Measurements from ENCODE around the gene KHSRP. TPM values are rescaled to one million over a fixed set of nuclear protein-coding genes. Genes with fewer than 3 reads are reported as not detected.

The KHSRP gene
- total RNA-seq, 1 experiment from 2014 or later = 671 TPM

GRCh38 chr19:6425732-6426620, 1.4 kb upstream of the KHSRP start:
- peak; percentile 30; the same call in 1 of the 2 replicates for TF ChIP-seq CTCF (conservative IDR thresholded peaks at IDR 0.05; ENCODE audit: low read depth, low read length)
- TF ChIP-seq EZH2 (IDR thresholded peaks at IDR 0.05; ENCODE audit: borderline replicate concordance, low read depth, low read length, poor library complexity, severe bottlenecking) = no peak
- intact Hi-C loops (cut with micrococcal nuclease; ENCODE audit: unreplicated experiment) = no loop called here
- Histone ChIP-seq H3K4me3 (ENCODE audit: low read depth, low read length, poor library complexity, severe bottlenecking) (no peak overlapping the region), H3K9me3 (ENCODE audit: low read depth, low read length, poor library complexity, severe bottlenecking) (no peaks in the 10 kb centered on the region), H3K27ac (ENCODE audit: low read depth, low read length, poor library complexity, severe bottlenecking) (peak overlapping the region; percentile 73), H3K27me3 (replicated peaks; ENCODE audit: insufficient read depth, low read depth, low read length, poor library complexity) (no peaks in the 10 kb centered on the region), H3K4me1 (ENCODE audit: insufficient read depth, low read length, poor library complexity, severe bottlenecking) (peaks cover 14% of the 10 kb centered on the region), H3K36me3 (ENCODE audit: insufficient read depth, low read length, poor library complexity, severe bottlenecking) (peaks cover 19% of the 10 kb centered on the region)
- POLR2A ChIA-PET (ENCODE audit: low non-redundant PET) = no interaction called here
- BruUV-seq (replicated peaks) = no TSS peak
- no peak for DNase-seq (ENCODE audit: low spot score)
- CTCF ChIA-PET = no interaction called here

GRCh38 chr19:6424939-6425731, 524 bp upstream of the KHSRP start:
- intact Hi-C loops (cut with micrococcal nuclease; ENCODE audit: unreplicated experiment) = loop anchor here (5.0 kb wide), 1 partner anchor 53 kb away; the partner anchor contains the start of gene ALKBH7
- TF ChIP-seq CTCF (conservative IDR thresholded peaks at IDR 0.05; ENCODE audit: low read depth, low read length) = no peak
- TF ChIP-seq EZH2 (IDR thresholded peaks at IDR 0.05; ENCODE audit: borderline replicate concordance, low read depth, low read length, poor library complexity, severe bottlenecking) = no peak
- DNase-seq (ENCODE audit: low spot score) = peak; percentile 100
- H3K9me3 ChIP-seq (ENCODE audit: low read depth, low read length, poor library complexity, severe bottlenecking) = no peaks in the 10 kb centered on the region
- ChIA-PET POLR2A (ENCODE audit: low non-redundant PET) (interaction anchor here (0.6 kb wide), 1 partner anchor 11 kb away, joined by 3 read pairs; no protein-coding TSS in a partner anchor), CTCF (interaction anchor here (0.6 kb wide), 1 partner anchor 92 kb away, joined by 3 read pairs; no protein-coding TSS in a partner anchor)
- no peaks in the 10 kb centered on the region for H3K27me3 ChIP-seq (replicated peaks; ENCODE audit: insufficient read depth, low read depth, low read length, poor library complexity)
- peaks cover 28% of the 10 kb centered on the region for H3K36me3 ChIP-seq (ENCODE audit: insufficient read depth, low read length, poor library complexity, severe bottlenecking)
- peak overlapping the region; percentile 86 for H3K27ac ChIP-seq (ENCODE audit: low read depth, low read length, poor library complexity, severe bottlenecking)
- peak overlapping the region; percentile 99 for H3K4me3 ChIP-seq (ENCODE audit: low read depth, low read length, poor library complexity, severe bottlenecking)
- no TSS peak for BruUV-seq (replicated peaks)
- H3K4me1 ChIP-seq (ENCODE audit: insufficient read depth, low read length, poor library complexity, severe bottlenecking) = peaks cover 14% of the 10 kb centered on the region

- POLR2A ChIA-PET (ENCODE audit: low non-redundant PET) = no interaction called here
- TSS peak; percentile 43 for BruUV-seq (replicated peaks)
Observed at GRCh38 chr19:6423499-6424194, 964 bp downstream of the KHSRP start.

More at GRCh38 chr19:6423499-6424194, 964 bp downstream of the KHSRP start:
- CTCF ChIA-PET = no interaction called here
- Histone ChIP-seq H3K27me3 (replicated peaks; ENCODE audit: insufficient read depth, low read depth, low read length, poor library complexity) (no peaks in the 10 kb centered on the region), H3K36me3 (ENCODE audit: insufficient read depth, low read length, poor library complexity, severe bottlenecking) (peaks cover 43% of the 10 kb centered on the region), H3K4me3 (ENCODE audit: low read depth, low read length, poor library complexity, severe bottlenecking) (peak overlapping the region; percentile 99), H3K9me3 (ENCODE audit: low read depth, low read length, poor library complexity, severe bottlenecking) (no peaks in the 10 kb centered on the region), H3K27ac (ENCODE audit: low read depth, low read length, poor library complexity, severe bottlenecking) (peak overlapping the region; percentile 86), H3K4me1 (ENCODE audit: insufficient read depth, low read length, poor library complexity, severe bottlenecking) (peaks cover 14% of the 10 kb centered on the region)
- TF ChIP-seq CTCF (conservative IDR thresholded peaks at IDR 0.05; ENCODE audit: low read depth, low read length) (no peak), EZH2 (IDR thresholded peaks at IDR 0.05; ENCODE audit: borderline replicate concordance, low read depth, low read length, poor library complexity, severe bottlenecking) (no peak)
- intact Hi-C loops (cut with micrococcal nuclease; ENCODE audit: unreplicated experiment) = loop anchor here (5.0 kb wide), 1 partner anchor 51 kb away; the partner anchor contains the start of gene ALKBH7
- peak; percentile 61 for DNase-seq (ENCODE audit: low spot score)

Data from A673 (cell line).